Measurements from ENCODE around the gene MARCHF5.

DNA sequence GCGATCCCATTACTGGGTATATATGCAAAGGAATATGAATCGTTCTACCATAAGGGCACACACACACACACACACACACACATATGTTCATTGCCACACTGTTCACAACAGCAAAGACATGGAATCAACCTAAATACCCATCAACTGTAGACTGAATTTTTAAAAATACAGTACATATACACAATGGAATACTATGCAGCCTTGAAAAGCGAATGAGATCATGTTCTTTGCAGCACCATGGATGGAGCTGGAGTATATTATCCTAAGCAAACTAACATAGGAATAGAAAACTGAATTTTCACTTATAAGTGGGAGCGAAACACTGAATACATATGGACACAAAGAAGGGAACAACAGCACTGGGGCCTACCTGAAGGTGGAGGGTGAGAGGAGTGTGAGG is 72.5 kb downstream of the MARCHF5 start:
- no peak for TF ChIP-seq EZH2 (IDR thresholded peaks at IDR 0.05; ENCODE audit: borderline replicate concordance, insufficient read depth, low read depth, low read length, poor library complexity, severe bottlenecking)
- TF ChIP-seq, protein P1, sequence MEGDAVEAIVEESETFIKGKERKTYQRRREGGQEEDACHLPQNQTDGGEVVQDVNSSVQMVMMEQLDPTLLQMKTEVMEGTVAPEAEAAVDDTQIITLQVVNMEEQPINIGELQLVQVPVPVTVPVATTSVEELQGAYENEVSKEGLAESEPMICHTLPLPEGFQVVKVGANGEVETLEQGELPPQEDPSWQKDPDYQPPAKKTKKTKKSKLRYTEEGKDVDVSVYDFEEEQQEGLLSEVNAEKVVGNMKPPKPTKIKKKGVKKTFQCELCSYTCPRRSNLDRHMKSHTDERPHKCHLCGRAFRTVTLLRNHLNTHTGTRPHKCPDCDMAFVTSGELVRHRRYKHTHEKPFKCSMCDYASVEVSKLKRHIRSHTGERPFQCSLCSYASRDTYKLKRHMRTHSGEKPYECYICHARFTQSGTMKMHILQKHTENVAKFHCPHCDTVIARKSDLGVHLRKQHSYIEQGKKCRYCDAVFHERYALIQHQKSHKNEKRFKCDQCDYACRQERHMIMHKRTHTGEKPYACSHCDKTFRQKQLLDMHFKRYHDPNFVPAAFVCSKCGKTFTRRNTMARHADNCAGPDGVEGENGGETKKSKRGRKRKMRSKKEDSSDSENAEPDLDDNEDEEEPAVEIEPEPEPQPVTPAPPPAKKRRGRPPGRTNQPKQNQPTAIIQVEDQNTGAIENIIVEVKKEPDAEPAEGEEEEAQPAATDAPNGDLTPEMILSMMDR (IDR thresholded peaks at IDR 0.05): no peak
